Chondrocyte (in vitro differentiated cells): ENCODE results near the gene MAN2A1. TPM values are rescaled to one million over a fixed set of nuclear protein-coding genes. Genes with fewer than 3 reads are reported as not detected.

Experiments
- DNase-seq: peaks from one replicate; pipeline ENCODE4 v3.0.0; 2021; ENCODE audit warnings: mixed read lengths, low spot score
- H3K27ac Mint-ChIP-seq: one replicate; pipeline ENCODE4 v1.8.0; 2021; ENCODE audit warnings: mild to moderate bottlenecking, moderate library complexity, mixed read lengths; ENCODE audit not compliant: unreplicated experiment
- H3K27me3 Mint-ChIP-seq: 2 replicates; pipeline ENCODE4 v1.8.0; 2021; ENCODE audit warnings: low read depth, mixed read lengths
- H3K36me3 Mint-ChIP-seq: 2 replicates; pipeline ENCODE4 v1.8.0; 2021; ENCODE audit warnings: low read depth, mixed read lengths
- H3K4me1 Mint-ChIP-seq: 2 replicates; pipeline ENCODE4 v1.8.0; 2021; ENCODE audit warnings: low read depth, mild to moderate bottlenecking, mixed read lengths
- H3K4me3 Mint-ChIP-seq: one replicate; pipeline ENCODE4 v1.8.0; 2021; ENCODE audit warnings: mild to moderate bottlenecking, moderate library complexity, mixed read lengths; ENCODE audit not compliant: unreplicated experiment
- H3K9me3 Mint-ChIP-seq: 2 replicates; pipeline ENCODE4 v1.8.0; 2021; ENCODE audit warnings: low read depth, mixed read lengths
- CTCF ChIP-seq: fragments of 200-600 bp; sonication (generic); IDR thresholded peaks from 2 replicates; pipeline ENCODE4 v1.5.0; 2021; ENCODE audit warnings: antibody characterized with exemption, mild to moderate bottlenecking, moderate library complexity
- total RNA-seq: library from RNA; stranded (reverse); gene quantifications from 3 replicates; pipeline ENCODE4 v1.2.1, GENCODE V29; 2021

The MAN2A1 gene
- total RNA-seq, 1 donor from 2014 or later: 75.0 TPM

- Mint-ChIP-seq H3K36me3 (peaks cover 4% of the 10 kb centered on the region), H3K27me3 (no peaks in the 10 kb centered on the region), H3K4me1 (peaks cover 61% of the 10 kb centered on the region), H3K9me3 (no peaks in the 10 kb centered on the region), H3K27ac (no peak overlapping the region), H3K4me3 (no peak overlapping the region)
- DNase-seq: no peak
- no peak for TF ChIP-seq CTCF
Measured at GRCh38 chr5:109700516-109701153, 10.9 kb downstream of the MAN2A1 start.

GRCh38 chr5:109701252-109701651, 11.5 kb downstream of the MAN2A1 start:
- no peak overlapping the region for H3K27ac Mint-ChIP-seq
- no peak for TF ChIP-seq CTCF
- H3K4me3 Mint-ChIP-seq: no peak overlapping the region
- peaks cover 64% of the 10 kb centered on the region for H3K4me1 Mint-ChIP-seq
- no peak for DNase-seq
- H3K36me3 Mint-ChIP-seq: peaks cover 4% of the 10 kb centered on the region
- no peaks in the 10 kb centered on the region for H3K27me3 Mint-ChIP-seq
- H3K9me3 Mint-ChIP-seq: no peaks in the 10 kb centered on the region

GRCh38 chr5:109701792-109702191, 12.1 kb downstream of the MAN2A1 start:
- H3K9me3 Mint-ChIP-seq: no peaks in the 10 kb centered on the region
- no peaks in the 10 kb centered on the region for H3K27me3 Mint-ChIP-seq
- H3K4me3 Mint-ChIP-seq: no peak overlapping the region
- no peak for DNase-seq
- no peak for TF ChIP-seq CTCF
- peaks cover 59% of the 10 kb centered on the region for H3K4me1 Mint-ChIP-seq
- H3K36me3 Mint-ChIP-seq: peaks cover 4% of the 10 kb centered on the region
- no peak overlapping the region for H3K27ac Mint-ChIP-seq

- no peak for DNase-seq
- Mint-ChIP-seq H3K36me3 (peaks cover 4% of the 10 kb centered on the region), H3K4me3 (no peak overlapping the region), H3K4me1 (peaks cover 53% of the 10 kb centered on the region), H3K27ac (no peak overlapping the region), H3K27me3 (no peaks in the 10 kb centered on the region), H3K9me3 (no peaks in the 10 kb centered on the region)
- no peak for TF ChIP-seq CTCF
Measured at GRCh38 chr5:109703166-109703565, 13.4 kb downstream of the MAN2A1 start.

- H3K4me3 Mint-ChIP-seq: no peak overlapping the region
- peaks cover 4% of the 10 kb centered on the region for H3K36me3 Mint-ChIP-seq
- H3K4me1 Mint-ChIP-seq: peaks cover 50% of the 10 kb centered on the region
- no peaks in the 10 kb centered on the region for H3K27me3 Mint-ChIP-seq
- TF ChIP-seq CTCF: no peak
- no peaks in the 10 kb centered on the region for H3K9me3 Mint-ChIP-seq
- no peak overlapping the region for H3K27ac Mint-ChIP-seq
- no peak for DNase-seq
Measured at GRCh38 chr5:109703829-109704228, 14.1 kb downstream of the MAN2A1 start.
